Measurements from ENCODE around the gene BEND6.

DNA sequence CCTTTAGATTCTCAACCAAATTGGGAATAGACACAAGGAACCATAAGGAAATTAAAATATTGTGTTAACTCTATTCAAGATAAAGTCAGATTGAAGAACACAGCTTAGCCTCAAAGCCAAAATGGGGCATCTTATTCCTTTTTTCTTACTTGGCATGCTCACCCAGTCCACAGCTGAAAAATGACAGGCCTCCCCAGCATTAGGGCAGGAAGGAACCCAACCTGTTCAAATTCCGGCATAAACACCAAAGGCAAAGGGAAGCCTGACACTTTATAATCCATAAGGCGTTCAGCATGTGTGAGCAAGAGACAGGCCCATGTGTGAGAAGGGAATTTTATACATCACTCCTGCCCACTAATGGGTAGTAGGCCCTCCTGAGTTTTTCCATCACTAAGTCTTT, 2.9 kb downstream of the BEND6 start:
- TF ChIP-seq, protein P1, sequence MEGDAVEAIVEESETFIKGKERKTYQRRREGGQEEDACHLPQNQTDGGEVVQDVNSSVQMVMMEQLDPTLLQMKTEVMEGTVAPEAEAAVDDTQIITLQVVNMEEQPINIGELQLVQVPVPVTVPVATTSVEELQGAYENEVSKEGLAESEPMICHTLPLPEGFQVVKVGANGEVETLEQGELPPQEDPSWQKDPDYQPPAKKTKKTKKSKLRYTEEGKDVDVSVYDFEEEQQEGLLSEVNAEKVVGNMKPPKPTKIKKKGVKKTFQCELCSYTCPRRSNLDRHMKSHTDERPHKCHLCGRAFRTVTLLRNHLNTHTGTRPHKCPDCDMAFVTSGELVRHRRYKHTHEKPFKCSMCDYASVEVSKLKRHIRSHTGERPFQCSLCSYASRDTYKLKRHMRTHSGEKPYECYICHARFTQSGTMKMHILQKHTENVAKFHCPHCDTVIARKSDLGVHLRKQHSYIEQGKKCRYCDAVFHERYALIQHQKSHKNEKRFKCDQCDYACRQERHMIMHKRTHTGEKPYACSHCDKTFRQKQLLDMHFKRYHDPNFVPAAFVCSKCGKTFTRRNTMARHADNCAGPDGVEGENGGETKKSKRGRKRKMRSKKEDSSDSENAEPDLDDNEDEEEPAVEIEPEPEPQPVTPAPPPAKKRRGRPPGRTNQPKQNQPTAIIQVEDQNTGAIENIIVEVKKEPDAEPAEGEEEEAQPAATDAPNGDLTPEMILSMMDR (IDR thresholded peaks at IDR 0.05; ENCODE audit: poor library complexity, severe bottlenecking): no peak
- no peak for TF ChIP-seq EP300 (conservative IDR thresholded peaks at IDR 0.05; ENCODE audit: poor library complexity, severe bottlenecking)

Data from neural cell (in vitro differentiated cells).